Head of caudate nucleus (tissue), 42 donors: ENCODE data around the gene OR1J4.

Source experiments
- DNase-seq, 42 donors: peaks; one replicate each; pipeline versions ENCODE4 v3.0.0 to v3.0.0-alpha.2; 2020 to 2021; ENCODE audit warnings: mixed read lengths in 7 of 42
- intact Hi-C: fragments of 100-400 bp; cut with DNase I; formaldehyde crosslinking; loops from one replicate; pipeline ENCODE4 v1.15.0; 2022

Gene OR1J4

GRCh38 chr9:122562134-122562760 is 43.3 kb downstream of the OR1J4 start:
- intact Hi-C loops: no loop called here
- DNase-seq: no peak

- no peak for DNase-seq
- intact Hi-C loops: no loop called here
Observed at GRCh38 chr9:122567901-122568300, 49.0 kb downstream of the OR1J4 start.
